ENCODE data around the gene FMOD.

- TF ChIP-seq CTCF (conservative IDR thresholded peaks at IDR 0.05; ENCODE audit: low read depth, low read length) (no peak), EZH2 (IDR thresholded peaks at IDR 0.05; ENCODE audit: borderline replicate concordance, low read depth, low read length, poor library complexity, severe bottlenecking) (no peak)
Measured at GRCh38 chr1:203346769-203347102, 4.2 kb downstream of the FMOD start.

Measured in A673 (cell line).